NCI-H82 (cell line): ENCODE data around the gene ABCD1.
"Not testable (repeated sequence)": the region's sequence is repeated elsewhere in the genome, so short reads cannot be mapped to it uniquely, and the experiment has no call there.

Experiments used
- DNase-seq: peaks from one replicate; lab custom pipeline; 2025; lab: John Stamatoyannopoulos, UW

Gene ABCD1

GRCh38 chrX:153724252-153725038, at the start of gene ABCD1, which contains the start of gene BCAP31:
Gene ABCD1 (plus strand): TSS chrX:153724856. CDS start chrX:153725267, 411 bp downstream.
Gene BCAP31 (minus strand): TSS chrX:153724387. CDS start chrX:153723244, 1,143 bp downstream.
- DNase-seq: peak; percentile 98

GRCh38 chrX:153681175-153681574, 43.5 kb upstream of the ABCD1 start:
- DNase-seq: no peak

- not testable (repeated sequence) for DNase-seq
Observed at GRCh38 chrX:153683486-153683885, 41.2 kb upstream of the ABCD1 start.

GRCh38 chrX:153684467-153685155, 40.0 kb upstream of the ABCD1 start:
- peak; percentile 78 for DNase-seq

GRCh38 chrX:153685156-153685536, 39.5 kb upstream of the ABCD1 start:
- DNase-seq: peak; percentile 52

GRCh38 chrX:153685751-153686696, 38.6 kb upstream of the ABCD1 start:
- no peak for DNase-seq

- peak; percentile 88 for DNase-seq
Observed at GRCh38 chrX:153686711-153687110, 37.9 kb upstream of the ABCD1 start.

GRCh38 chrX:153687121-153688039, 37.3 kb upstream of the ABCD1 start, which contains the start of gene SLC6A8:
Gene SLC6A8 (plus strand): TSS chrX:153687926. CDS start chrX:153688575, 649 bp downstream.
- DNase-seq: peak; percentile 84

- no peak for DNase-seq
Observed at GRCh38 chrX:153688071-153688470, 36.6 kb upstream of the ABCD1 start.

- no peak for DNase-seq
Observed at GRCh38 chrX:153688506-153688905, 36.1 kb upstream of the ABCD1 start.

- peak; percentile 44 for DNase-seq
Observed at GRCh38 chrX:153688911-153689590, 35.6 kb upstream of the ABCD1 start.

- peak; percentile 58 for DNase-seq
Observed at GRCh38 chrX:153689654-153690465, 34.8 kb upstream of the ABCD1 start.

GRCh38 chrX:153690466-153690865, 34.2 kb upstream of the ABCD1 start:
- no peak for DNase-seq

- not testable (repeated sequence) for DNase-seq
Observed at GRCh38 chrX:153691032-153691827, 33.4 kb upstream of the ABCD1 start.

GRCh38 chrX:153692003-153692402, 32.7 kb upstream of the ABCD1 start:
- DNase-seq: no peak

- no peak for DNase-seq
Observed at GRCh38 chrX:153692611-153693156, 32.0 kb upstream of the ABCD1 start.

- no peak for DNase-seq
Observed at GRCh38 chrX:153693216-153694086, 31.2 kb upstream of the ABCD1 start.
